H9 (cell line): ENCODE data around the gene RALGAPA1. TPM values are rescaled to one million over a fixed set of nuclear protein-coding genes. Genes with fewer than 3 reads are reported as not detected.

ENCODE experiments used
- DNase-seq: peaks from one replicate; pipeline ENCODE4 v3.0.0-alpha.2; 2017
- H2AFZ ChIP-seq: one replicate; pipeline ENCODE4 v1.6.1; 2013; ENCODE audit warnings: mild to moderate bottlenecking, low read length, control low read depth, moderate library complexity
- H2AK5ac ChIP-seq: 2 replicates; pipeline ENCODE4 v1.6.1; 2013; ENCODE audit warnings: low read length, control low read depth, mixed read lengths; ENCODE audit not compliant: insufficient read length
- H2BK120ac ChIP-seq: one replicate; pipeline ENCODE4 v1.6.1; 2013; ENCODE audit warnings: low read depth, mild to moderate bottlenecking, low read length, control low read depth, inconsistent platforms; ENCODE audit not compliant: poor library complexity, severe bottlenecking
- H2BK12ac ChIP-seq: 2 replicates; pipeline ENCODE4 v1.6.1; 2013; ENCODE audit warnings: low read length, control low read depth, mixed read lengths, low read depth; ENCODE audit not compliant: insufficient read length
- H2BK15ac ChIP-seq: 2 replicates; pipeline ENCODE4 v1.6.1; 2013; ENCODE audit warnings: low read depth, low read length, control low read depth
- H2BK20ac ChIP-seq: one replicate; pipeline ENCODE4 v1.6.1; 2013; ENCODE audit warnings: low read depth, mild to moderate bottlenecking, low read length, control low read depth, inconsistent platforms; ENCODE audit not compliant: poor library complexity, severe bottlenecking
- H2BK5ac ChIP-seq: 2 replicates; pipeline ENCODE4 v1.6.1; 2013; ENCODE audit warnings: low read length, control low read depth, mixed read lengths; ENCODE audit not compliant: insufficient read length
- H3K14ac ChIP-seq: 2 replicates; pipeline ENCODE4 v1.6.1; 2013; ENCODE audit warnings: low read length, control low read depth; ENCODE audit not compliant: insufficient read depth
- H3K18ac ChIP-seq: 2 replicates; pipeline ENCODE4 v1.6.1; 2013; ENCODE audit warnings: low read depth, mild to moderate bottlenecking, mixed read lengths, low read length, control low read depth; ENCODE audit not compliant: insufficient read length
- H3K23ac ChIP-seq: 2 replicates; pipeline ENCODE4 v1.6.1; 2013; ENCODE audit warnings: low read length, control low read depth, mixed read lengths, low read depth; ENCODE audit not compliant: insufficient read length
- H3K23me2 ChIP-seq: 2 replicates; pipeline ENCODE4 v1.6.1; 2013; ENCODE audit warnings: low read depth, mild to moderate bottlenecking, mixed read lengths, low read length, control low read depth; ENCODE audit not compliant: insufficient read length, poor library complexity, severe bottlenecking
- H3K27ac ChIP-seq: 2 replicates; pipeline ENCODE4 v1.5.1; 2013; ENCODE audit warnings: low read length, control low read depth, mixed read lengths, low read depth; ENCODE audit not compliant: insufficient read length
- H3K27me3 ChIP-seq: 2 replicates; pipeline ENCODE4 v1.6.1; 2013; ENCODE audit warnings: low read length, control low read depth, inconsistent platforms; ENCODE audit not compliant: insufficient read depth
- H3K4ac ChIP-seq: 2 replicates; pipeline ENCODE4 v1.6.1; 2013; ENCODE audit warnings: low read depth, mild to moderate bottlenecking, control low read depth, inconsistent platforms, low read length, moderate library complexity
- H3K4me1 ChIP-seq: 2 replicates; pipeline ENCODE4 v1.6.1; 2013; ENCODE audit warnings: low read length, control low read depth, inconsistent platforms; ENCODE audit not compliant: insufficient read depth
- H3K4me2 ChIP-seq: 2 replicates; pipeline ENCODE4 v1.6.1; 2013; ENCODE audit warnings: low read length, control low read depth, mixed read lengths; ENCODE audit not compliant: insufficient read length, insufficient read depth
- H3K56ac ChIP-seq: 2 replicates; pipeline ENCODE4 v1.6.1; 2013; ENCODE audit warnings: low read depth, mild to moderate bottlenecking, mixed read lengths, low read length, control low read depth; ENCODE audit not compliant: insufficient read length
- H3K79me1 ChIP-seq: 2 replicates; pipeline ENCODE4 v1.6.1; 2013; ENCODE audit warnings: low read depth, mild to moderate bottlenecking, moderate library complexity, low read length, control low read depth, inconsistent platforms; ENCODE audit not compliant: insufficient read depth, poor library complexity, severe bottlenecking
- H3K79me2 ChIP-seq: 2 replicates; pipeline ENCODE4 v1.6.1; 2013; ENCODE audit warnings: low read length, control low read depth, inconsistent platforms; ENCODE audit not compliant: insufficient read depth
- H3K9ac ChIP-seq: 2 replicates; pipeline ENCODE4 v1.6.1; 2013; ENCODE audit warnings: low read length, control low read depth, mixed read lengths; ENCODE audit not compliant: insufficient read length; ENCODE audit errors: extremely low read depth
- H3K9me3 ChIP-seq: one replicate; pipeline ENCODE4 v1.6.1; 2013; ENCODE audit warnings: low read depth, low read length, inconsistent platforms; ENCODE audit not compliant: control insufficient read depth
- H3T11ph ChIP-seq: one replicate; pipeline ENCODE4 v1.6.1; 2013; ENCODE audit warnings: mild to moderate bottlenecking, low read length, control low read depth, inconsistent platforms
- H4K20me1 ChIP-seq: one replicate; pipeline ENCODE4 v1.6.1; 2013; ENCODE audit not compliant: control insufficient read depth, insufficient read length, insufficient read depth
- H4K5ac ChIP-seq: 2 replicates; pipeline ENCODE4 v1.6.1; 2013; ENCODE audit warnings: low read depth, mild to moderate bottlenecking, mixed read lengths, low read length, control low read depth; ENCODE audit not compliant: insufficient read length
- H4K8ac ChIP-seq: replicated peaks from 2 replicates; pipeline ENCODE4 v1.6.1; 2013; ENCODE audit warnings: low read length, control low read depth, mixed read lengths, low read depth; ENCODE audit not compliant: insufficient read length
- H4K91ac ChIP-seq: 2 replicates; pipeline ENCODE4 v1.6.1; 2013; ENCODE audit warnings: low read depth, mild to moderate bottlenecking, moderate library complexity, mixed read lengths, low read length, control low read depth; ENCODE audit not compliant: insufficient read length
- H3K27ac Mint-ChIP-seq, 3 experiments: 2 replicates in 2 of 3; 3 replicates in 1 of 3; pipeline ENCODE4 v1.8.0; 2020 to 2021; ENCODE audit warnings: mixed read lengths in 3 of 3, mild to moderate bottlenecking in 1 of 3, moderate library complexity in 1 of 3
- H3K27me3 Mint-ChIP-seq: 2 replicates; pipeline ENCODE4 v1.8.0; 2021; ENCODE audit warnings: low read depth, mild to moderate bottlenecking, moderate library complexity, mixed read lengths
- H3K36me3 Mint-ChIP-seq, 3 experiments: 2 replicates in 2 of 3; 3 replicates in 1 of 3; pipeline ENCODE4 v1.8.0; 2020 to 2021; ENCODE audit warnings: low read depth in 3 of 3, mixed read lengths in 3 of 3; ENCODE audit not compliant: insufficient read depth in 1 of 3
- H3K4me1 Mint-ChIP-seq, 2 experiments: 2 replicates each; pipeline ENCODE4 v1.8.0; 2020; ENCODE audit warnings: mixed read lengths in 2 of 2
- H3K4me3 Mint-ChIP-seq, 2 experiments: 2 replicates in 1 of 2; 3 replicates in 1 of 2; pipeline ENCODE4 v1.8.0; 2020 to 2021; ENCODE audit warnings: mild to moderate bottlenecking in 2 of 2, mixed read lengths in 2 of 2, moderate library complexity in 1 of 2
- H3K9me3 Mint-ChIP-seq, 2 experiments: 2 replicates in 1 of 2; 3 replicates in 1 of 2; pipeline ENCODE4 v1.8.0; 2020; ENCODE audit warnings: mild to moderate bottlenecking in 2 of 2, mixed read lengths in 2 of 2, moderate library complexity in 1 of 2
- WGBS: extraction: QIAGEN DNeasy Blood & Tissue Kit; methylation state at CpG from one replicate; pipeline ENCODE4 v1.1.7; 2013; ENCODE audit warnings: missing lambda C conversion rate, low lambda C conversion rate, mixed read lengths; ENCODE audit not compliant: insufficient read length; ENCODE audit errors: extremely low coverage; 5-methylcytosine and 5-hydroxymethylcytosine counted together
- total RNA-seq: library from RNA; stranded (reverse); gene quantifications from 2 replicates; pipeline ENCODE4 v1.2.1, GENCODE V29; 2021
- TF ChIP-seq, protein P1 (sequence below): fragments of 200-600 bp; sonication (generic); conservative IDR thresholded peaks from 3 replicates; pipeline ENCODE4 v1.8.0; 2021; ENCODE audit warnings: antibody characterized with exemption, mild to moderate bottlenecking

The RALGAPA1 gene
- total RNA-seq, 1 experiment from 2014 or later, result 29.8 TPM

DNA sequence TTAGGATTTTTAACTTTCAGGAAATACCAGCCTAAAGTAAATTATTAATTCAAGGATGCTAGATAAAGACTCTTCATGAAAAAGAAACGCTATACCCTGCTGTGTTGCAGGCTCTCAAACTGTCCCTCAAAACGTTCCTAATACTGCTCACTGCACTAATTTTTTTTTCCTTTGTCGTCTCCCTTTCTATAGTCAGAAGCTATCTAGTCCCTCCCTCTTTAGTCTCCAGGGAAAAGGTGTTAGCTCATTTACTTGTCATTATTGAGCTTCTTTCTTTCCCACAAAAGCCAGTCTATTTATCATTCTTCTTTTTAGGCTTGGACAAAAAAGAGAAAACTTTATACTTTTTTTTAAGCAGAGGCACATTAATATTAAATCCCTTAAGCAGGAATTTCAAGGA is 305.4 kb downstream of the RALGAPA1 start:
- H2AK5ac ChIP-seq, result no peak overlapping the region

More for the DNA sequence above, 305.4 kb downstream of the RALGAPA1 start:
- no peak overlapping the region for H2BK15ac ChIP-seq
- H3K14ac ChIP-seq, result no peak overlapping the region
- H3K18ac ChIP-seq, result no peak overlapping the region
- H3K27me3 ChIP-seq, result no peaks in the 10 kb centered on the region
- no peak overlapping the region for H3K4ac ChIP-seq
- H3T11ph ChIP-seq, result no peak overlapping the region
- no peak overlapping the region for H3K4me2 ChIP-seq
- H2BK12ac ChIP-seq, result no peak overlapping the region
- no peaks in the 10 kb centered on the region for H3K79me1 ChIP-seq
- H3K23me2 ChIP-seq, result no peaks in the 10 kb centered on the region
- no peak overlapping the region for H2BK20ac ChIP-seq
- no peaks in the 10 kb centered on the region for H3K79me2 ChIP-seq
- no peaks in the 10 kb centered on the region for H3K9me3 ChIP-seq
- H3K9ac ChIP-seq, result no peak overlapping the region
- no peak overlapping the region for H4K91ac ChIP-seq
- no peak overlapping the region for H3K27ac Mint-ChIP-seq
- no peaks in the 10 kb centered on the region for H3K4me1 Mint-ChIP-seq
- no peaks in the 10 kb centered on the region for H3K4me1 ChIP-seq
- H3K27ac ChIP-seq, result no peak overlapping the region
- peaks cover 2% of the 10 kb centered on the region for H3K27me3 Mint-ChIP-seq
- no peak overlapping the region for H4K8ac ChIP-seq
- H4K20me1 ChIP-seq, result no peaks in the 10 kb centered on the region
- no peak overlapping the region for H3K4me3 Mint-ChIP-seq
- no peak overlapping the region for H4K5ac ChIP-seq
- no peak overlapping the region for H2AFZ ChIP-seq
- H2BK120ac ChIP-seq, result no peak overlapping the region
- H3K9me3 Mint-ChIP-seq, result peaks cover 0 to 4% of the 10 kb centered on the region in 2 experiments; a peak in 1 of 5 replicates
- H3K56ac ChIP-seq, result no peak overlapping the region
- TF ChIP-seq, protein P1, sequence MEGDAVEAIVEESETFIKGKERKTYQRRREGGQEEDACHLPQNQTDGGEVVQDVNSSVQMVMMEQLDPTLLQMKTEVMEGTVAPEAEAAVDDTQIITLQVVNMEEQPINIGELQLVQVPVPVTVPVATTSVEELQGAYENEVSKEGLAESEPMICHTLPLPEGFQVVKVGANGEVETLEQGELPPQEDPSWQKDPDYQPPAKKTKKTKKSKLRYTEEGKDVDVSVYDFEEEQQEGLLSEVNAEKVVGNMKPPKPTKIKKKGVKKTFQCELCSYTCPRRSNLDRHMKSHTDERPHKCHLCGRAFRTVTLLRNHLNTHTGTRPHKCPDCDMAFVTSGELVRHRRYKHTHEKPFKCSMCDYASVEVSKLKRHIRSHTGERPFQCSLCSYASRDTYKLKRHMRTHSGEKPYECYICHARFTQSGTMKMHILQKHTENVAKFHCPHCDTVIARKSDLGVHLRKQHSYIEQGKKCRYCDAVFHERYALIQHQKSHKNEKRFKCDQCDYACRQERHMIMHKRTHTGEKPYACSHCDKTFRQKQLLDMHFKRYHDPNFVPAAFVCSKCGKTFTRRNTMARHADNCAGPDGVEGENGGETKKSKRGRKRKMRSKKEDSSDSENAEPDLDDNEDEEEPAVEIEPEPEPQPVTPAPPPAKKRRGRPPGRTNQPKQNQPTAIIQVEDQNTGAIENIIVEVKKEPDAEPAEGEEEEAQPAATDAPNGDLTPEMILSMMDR, result no peak
- no peak overlapping the region for H2BK5ac ChIP-seq
- no CpG with 5 or more reads among the region's 3 CpGs for WGBS
- no peaks in the 10 kb centered on the region for H3K36me3 Mint-ChIP-seq
- no peak for DNase-seq
- no peak overlapping the region for H3K23ac ChIP-seq
